ENCODE results near the gene SHKBP1. TPM values are rescaled to one million over a fixed set of nuclear protein-coding genes. Genes with fewer than 3 reads are reported as not detected.
"Not testable (repeated sequence)": the region's sequence is repeated elsewhere in the genome, so short reads cannot be mapped to it uniquely, and the experiment has no call there.

SHKBP1 gene
- 156 and 166 TPM in 2 replicates for total RNA-seq

DNA sequence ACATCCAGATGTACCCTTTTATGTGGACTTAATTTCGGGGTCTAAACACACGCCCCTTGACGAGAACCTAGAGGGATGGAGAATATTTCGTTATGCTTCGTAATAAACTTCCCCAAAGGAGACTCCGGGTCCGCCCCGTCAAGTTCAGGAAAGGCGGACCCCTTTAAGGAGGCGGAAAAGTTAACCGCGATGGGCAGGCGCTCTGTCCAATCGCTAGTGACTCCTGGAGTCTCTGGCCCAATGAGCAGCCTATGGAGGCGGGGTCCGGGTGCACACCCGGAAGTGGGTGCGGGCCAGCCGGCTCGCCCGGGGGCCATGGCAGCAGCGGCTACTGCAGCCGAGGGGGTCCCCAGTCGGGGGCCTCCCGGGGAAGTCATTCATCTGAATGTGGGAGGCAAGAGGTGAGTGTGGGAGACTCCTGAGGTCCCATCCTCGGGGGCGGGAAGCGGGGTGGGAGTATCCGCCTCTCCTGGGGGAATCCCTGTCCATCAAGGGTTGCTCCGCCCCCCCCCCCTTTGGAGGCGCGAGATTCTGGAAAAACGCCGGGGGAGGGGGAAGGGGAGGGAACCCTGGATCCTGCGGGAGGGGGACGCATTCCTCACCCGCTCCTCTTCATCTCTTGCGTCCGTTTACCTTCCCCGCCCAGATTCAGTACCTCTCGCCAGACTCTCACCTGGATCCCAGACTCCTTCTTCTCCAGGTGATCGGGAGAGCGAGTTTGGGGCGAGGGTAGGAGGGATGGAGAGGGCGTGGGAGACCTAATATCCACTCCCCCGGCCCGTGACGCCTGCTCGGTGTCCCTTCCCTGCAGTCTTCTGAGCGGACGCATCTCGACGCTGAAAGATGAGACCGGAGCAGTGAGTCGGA is at the start of gene SHKBP1:
Gene SHKBP1 (plus strand): TSS at position 289 of the 867 bp plus-strand sequence. CDS start 27 bp downstream, at position 316.
- intact Hi-C loops (cut with micrococcal nuclease), result loop anchor here (1.0 to 10.0 kb wide), 8 partner anchors 8 to 1452 kb away; partner anchors contain the start of genes AKT2, C19orf47, PAK4 and PLD3

GRCh38 chr19:40528078-40528477 is 48.6 kb upstream of the SHKBP1 start:
- intact Hi-C loops (cut with micrococcal nuclease), result loop anchor here (2.0 to 10.0 kb wide), 3 partner anchors 107 to 834 kb away; partner anchors contain the start of gene B9D2

DNA sequence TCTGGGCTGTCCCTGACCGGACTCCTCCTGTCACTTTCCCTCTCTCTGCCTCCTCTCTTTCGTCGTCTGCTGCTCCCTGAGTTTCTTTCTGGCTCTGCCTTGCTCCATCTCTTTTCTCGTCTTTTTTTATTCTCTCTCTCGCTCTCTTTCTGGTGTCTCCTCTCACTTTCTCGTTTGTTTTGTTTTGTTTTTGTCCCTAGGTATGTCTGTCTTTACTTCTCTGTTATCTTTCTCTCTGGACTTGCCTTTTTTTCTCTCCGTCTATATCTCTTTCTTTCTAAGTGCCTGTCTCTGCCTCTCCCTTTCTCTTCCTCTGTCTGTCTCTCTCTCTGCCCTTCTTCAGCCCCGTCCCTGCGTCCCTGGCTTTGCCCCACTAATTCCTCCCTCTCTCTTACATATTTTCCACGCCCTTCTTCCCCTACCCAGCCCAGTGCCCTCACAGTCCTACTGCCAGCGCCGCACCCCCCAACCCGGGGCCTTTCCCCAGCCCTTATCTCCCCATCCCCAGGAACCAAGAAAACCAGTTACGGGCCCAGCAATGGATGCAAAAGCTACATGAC is 48.1 kb upstream of the SHKBP1 start:
- intact Hi-C loops (cut with micrococcal nuclease), result loop anchor here (1.0 to 10.0 kb wide), 8 partner anchors 42 to 834 kb away; partner anchors contain the start of genes B9D2, BLVRB, C19orf47 and PLD3

DNA sequence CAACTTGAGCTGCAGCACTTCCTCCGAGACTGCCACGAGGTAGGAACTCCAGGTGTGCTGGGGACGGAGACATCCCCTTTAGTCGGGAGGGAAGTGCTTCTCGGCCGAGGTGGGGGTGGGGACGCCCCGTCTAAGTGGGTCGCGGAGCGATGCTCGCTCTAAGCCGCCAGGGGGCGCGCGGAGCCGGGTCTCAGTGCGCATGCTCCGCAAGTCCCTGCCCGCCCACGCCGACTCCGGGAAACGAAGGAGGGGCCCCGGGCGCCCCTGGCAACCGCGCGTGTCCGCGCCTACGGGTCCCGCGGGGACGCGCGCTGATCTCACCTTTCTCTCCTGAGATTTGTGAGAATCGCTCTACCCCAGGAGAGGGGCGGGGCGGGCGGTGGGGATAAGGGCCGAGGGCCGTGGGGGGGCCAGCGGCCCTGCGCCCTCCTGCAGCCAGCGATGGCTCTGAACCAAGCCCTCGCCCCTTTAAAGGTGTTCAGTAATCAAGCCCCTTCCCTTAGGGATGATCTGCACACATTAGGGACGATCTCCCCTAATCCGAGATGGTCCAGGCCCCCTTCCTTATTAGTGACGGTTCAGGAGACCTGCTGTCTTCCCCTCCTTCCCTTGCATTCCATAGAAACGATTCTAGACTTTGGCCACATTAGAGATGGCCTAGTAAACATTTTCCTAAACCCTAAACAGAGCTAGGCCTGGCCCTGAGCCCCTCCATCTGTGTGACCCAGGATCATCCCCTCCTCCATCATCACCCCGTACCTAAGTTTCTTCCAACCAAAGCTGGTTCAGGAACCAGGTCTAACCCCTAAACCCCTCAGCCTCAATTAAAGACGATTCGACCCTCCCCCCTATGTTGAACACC is 47.3 kb upstream of the SHKBP1 start:
- intact Hi-C loops (cut with micrococcal nuclease), result loop anchor here (1.0 to 10.0 kb wide), 8 partner anchors 41 to 833 kb away; partner anchors contain the start of genes B9D2, BLVRB, C19orf47 and PLD3

- intact Hi-C loops (cut with micrococcal nuclease), result no loop called here
Observed at GRCh38 chr19:40530091-40530901, 46.4 kb upstream of the SHKBP1 start.

- intact Hi-C loops (cut with micrococcal nuclease), result no loop called here
Observed at GRCh38 chr19:40533508-40533907, 43.2 kb upstream of the SHKBP1 start.

- intact Hi-C loops (cut with micrococcal nuclease), result no loop called here
Observed at GRCh38 chr19:40534148-40534547, 42.5 kb upstream of the SHKBP1 start.

DNA sequence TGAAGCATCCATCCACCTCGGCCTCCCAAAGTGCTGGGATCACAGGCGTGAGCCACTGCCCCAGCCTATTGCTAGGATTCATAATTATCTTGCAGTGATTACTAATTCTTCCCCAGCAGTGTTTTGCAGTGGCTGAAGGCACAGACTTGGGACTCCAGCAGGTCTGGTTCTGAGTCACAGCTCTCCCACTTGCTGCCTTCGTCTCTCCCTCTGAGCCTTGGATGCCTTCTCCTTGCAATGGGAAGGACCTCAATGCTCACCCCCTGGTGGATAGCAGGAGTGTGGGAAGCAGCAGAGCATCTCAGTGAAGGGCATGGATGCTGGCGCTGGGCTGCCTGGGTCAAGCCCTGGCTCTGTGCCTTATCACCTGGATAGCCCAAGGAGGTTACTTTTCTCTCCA is 37.6 kb upstream of the SHKBP1 start:
- intact Hi-C loops (cut with micrococcal nuclease), result no loop called here

DNA sequence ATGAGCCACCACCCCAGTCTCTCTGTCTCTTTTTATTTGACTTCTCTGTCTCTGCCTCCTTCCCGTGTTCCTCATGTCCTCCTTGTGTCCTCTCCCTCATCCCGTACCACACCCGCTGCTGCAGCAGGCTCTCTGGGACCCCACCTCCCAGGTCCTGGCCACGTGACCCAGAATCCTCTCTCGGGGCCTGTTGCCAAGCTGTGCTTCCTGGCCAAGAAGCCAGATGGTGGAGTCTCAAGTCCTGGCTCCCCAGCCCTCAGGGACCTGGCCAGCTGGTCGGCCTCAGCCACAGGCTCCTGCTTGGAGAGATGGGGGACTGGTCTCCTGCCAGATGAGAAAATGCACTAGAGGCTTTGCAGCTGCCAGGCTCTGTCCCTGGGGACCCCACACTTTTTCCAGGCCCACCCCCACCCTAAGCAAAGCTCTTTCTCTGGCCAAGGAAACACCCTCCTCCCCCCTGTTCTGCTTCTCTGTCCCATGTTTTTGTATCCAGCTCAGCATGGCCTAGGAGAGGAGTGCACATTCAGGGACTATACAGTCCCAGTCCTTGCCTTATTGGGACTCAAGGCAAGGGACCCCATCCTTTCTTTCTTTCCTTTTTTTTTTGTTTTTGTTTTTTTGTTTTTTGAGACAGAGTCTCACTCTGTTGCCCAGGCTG is 34.3 kb upstream of the SHKBP1 start:
- intact Hi-C loops (cut with micrococcal nuclease), result no loop called here

DNA sequence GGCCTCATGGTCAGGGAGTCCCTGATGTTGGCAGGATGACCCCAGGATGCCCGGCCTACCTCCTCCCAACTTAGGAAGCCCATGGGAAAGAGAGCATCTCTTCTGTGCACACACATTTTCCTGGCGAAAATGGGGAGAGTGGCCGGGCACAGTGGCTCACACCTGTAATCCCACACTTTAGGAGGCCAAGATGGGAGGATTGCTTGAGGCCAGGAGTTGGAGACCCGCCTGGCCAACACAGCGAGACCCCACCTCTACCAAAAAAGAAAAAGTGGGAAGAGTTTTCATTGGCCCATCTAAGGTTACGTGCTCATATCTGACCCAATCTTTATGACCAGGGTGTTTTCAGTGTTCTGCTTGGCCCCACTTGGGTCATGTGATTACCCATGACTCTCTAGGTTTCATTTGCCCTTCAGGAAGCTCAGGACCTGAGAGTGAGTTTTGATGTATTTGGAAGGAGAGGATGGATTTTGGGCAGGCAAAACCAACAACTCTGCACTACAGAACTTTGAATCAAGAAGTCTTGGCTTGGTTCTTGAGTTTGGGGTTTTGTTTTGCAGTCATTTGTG is 33.6 kb upstream of the SHKBP1 start:
- intact Hi-C loops (cut with micrococcal nuclease), result no loop called here

GRCh38 chr19:40546153-40546841 is 30.4 kb upstream of the SHKBP1 start:
- intact Hi-C loops (cut with micrococcal nuclease), result not testable (repeated sequence)

- intact Hi-C loops (cut with micrococcal nuclease), result not testable (repeated sequence)
Observed at GRCh38 chr19:40547190-40547589, 29.5 kb upstream of the SHKBP1 start.

DNA sequence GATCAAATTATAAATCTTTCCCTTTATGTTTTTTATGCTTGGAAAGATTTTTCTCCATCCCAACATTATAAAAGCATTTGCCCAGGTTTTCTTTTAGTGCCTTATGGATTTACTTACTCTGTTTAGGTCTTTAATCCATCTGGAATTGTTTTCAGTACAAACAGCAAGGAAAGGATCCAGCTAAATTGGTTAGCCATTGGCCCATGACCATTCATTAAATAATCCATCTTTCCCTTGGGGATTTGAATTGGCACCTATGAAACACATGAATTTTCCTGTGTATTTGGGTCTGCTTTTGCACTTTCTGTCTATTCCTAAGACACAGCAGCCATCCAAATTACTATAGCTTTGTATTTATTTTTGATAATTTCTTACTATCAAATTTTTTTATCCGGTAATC is 28.8 kb upstream of the SHKBP1 start:
- intact Hi-C loops (cut with micrococcal nuclease), result no loop called here

DNA sequence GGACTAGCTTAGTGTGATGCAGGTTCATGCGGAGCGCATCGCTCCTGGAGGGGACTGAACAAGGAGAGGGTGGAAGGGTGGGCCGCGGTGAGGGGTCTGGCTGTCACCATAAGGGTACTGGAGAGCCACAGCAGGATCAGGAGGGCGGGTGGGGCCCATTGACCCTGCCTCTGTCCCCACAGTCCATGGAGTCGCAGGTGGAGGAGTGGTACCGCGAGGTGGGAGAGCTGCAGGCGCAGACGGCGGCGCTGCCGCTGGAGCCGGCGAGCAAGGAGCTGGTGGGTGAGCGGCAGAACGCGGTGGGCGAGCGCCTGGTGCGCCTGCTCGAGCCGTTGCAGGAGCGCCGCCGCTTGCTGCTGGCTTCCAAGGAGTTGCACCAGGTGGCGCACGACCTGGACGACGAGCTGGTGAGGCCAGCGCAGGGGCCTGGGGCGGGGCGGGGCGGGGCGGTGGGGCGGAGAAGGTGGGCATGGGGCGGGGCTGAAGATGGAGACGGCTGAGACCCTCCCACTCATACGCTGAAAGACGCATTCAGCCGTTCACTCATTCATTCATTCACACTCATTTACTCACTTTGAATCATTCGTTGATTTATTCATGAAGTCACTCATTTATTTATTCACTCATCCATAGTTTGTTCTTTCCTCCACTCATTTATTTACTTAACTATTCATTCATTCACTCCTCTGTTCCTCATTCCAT is 27.5 kb upstream of the SHKBP1 start:
- intact Hi-C loops (cut with micrococcal nuclease), result loop anchor here (1.0 kb wide), 2 partner anchors 49 to 85 kb away; no protein-coding TSS in a partner anchor

DNA sequence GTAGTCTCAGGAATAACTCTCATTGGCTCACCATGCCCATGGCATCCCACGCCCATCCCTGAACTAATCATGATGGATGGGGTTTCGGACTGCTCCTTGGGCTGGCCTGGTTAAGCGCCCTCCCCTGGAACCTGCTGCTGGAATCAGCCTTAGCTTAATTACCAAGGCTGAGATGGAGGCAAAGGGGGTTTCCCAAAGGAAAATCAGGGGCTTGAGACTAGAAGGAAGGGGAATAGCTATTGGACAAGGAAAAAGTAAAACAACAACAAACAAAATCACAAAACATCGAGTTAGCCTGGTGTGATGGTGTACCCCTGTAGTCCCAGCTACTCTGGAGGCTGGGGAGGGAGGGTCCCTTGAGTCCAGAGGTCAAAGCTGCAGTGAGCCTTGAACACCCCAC is 25.7 kb upstream of the SHKBP1 start:
- intact Hi-C loops (cut with micrococcal nuclease), result no loop called here

DNA sequence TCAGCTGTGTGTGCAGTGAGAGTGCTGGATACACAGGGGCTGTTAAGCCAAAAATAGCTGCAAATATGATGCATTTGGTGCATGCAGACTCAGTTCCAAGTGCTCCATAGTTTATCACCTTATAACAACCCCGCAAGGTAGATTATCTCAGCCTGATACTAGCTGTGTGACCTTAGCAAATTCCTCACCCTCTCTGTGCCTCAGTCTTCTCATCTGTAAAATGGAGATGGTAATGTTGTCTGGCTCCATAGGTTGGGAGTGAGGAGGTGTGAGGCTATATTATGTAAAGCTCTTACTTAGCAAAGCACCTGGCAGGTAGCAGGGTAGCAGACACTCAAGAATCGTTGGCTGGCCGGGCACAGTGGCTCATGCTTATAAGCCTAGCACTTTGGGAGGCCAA is 23.8 kb upstream of the SHKBP1 start:
- intact Hi-C loops (cut with micrococcal nuclease), result no loop called here

GRCh38 chr19:40553885-40554857 is 22.5 kb upstream of the SHKBP1 start:
- intact Hi-C loops (cut with micrococcal nuclease), result no loop called here
